Measurements from ENCODE around the gene TMIE.

GRCh38 chr3:46666453-46666845 is 34.7 kb upstream of the TMIE start:
- TF ChIP-seq CTCF (conservative IDR thresholded peaks at IDR 0.05; ENCODE audit: low read depth, low read length) (no peak), POLR2A (IDR thresholded peaks at IDR 0.05; ENCODE audit: low read depth, low read length) (no peak), MAZ (IDR thresholded peaks at IDR 0.05; ENCODE audit: borderline replicate concordance, low read depth, low read length) (no peak), MXI1 (IDR thresholded peaks at IDR 0.05; ENCODE audit: borderline replicate concordance, low read depth, low read length) (no peak), SMC3 (IDR thresholded peaks at IDR 0.05; ENCODE audit: low read depth, low read length) (no peak), RFX5 (IDR thresholded peaks at IDR 0.05; ENCODE audit: low read depth, low read length) (no peak), USF2 (IDR thresholded peaks at IDR 0.05; ENCODE audit: low read depth, low read length) (no peak)

All from IMR-90 (cell line).